GM21529 (cell line): ENCODE results near the gene VAC14.
A peak's percentile ranks its signal among the peaks of the same experiment; 100 is the strongest.
"Not testable (repeated sequence)": the region's sequence is repeated elsewhere in the genome, so short reads cannot be mapped to it uniquely, and the experiment has no call there.

Experiments
- ATAC-seq: cut with Tn5 transposase; IDR thresholded peaks from one replicate; pipeline ENCODE4 v1.9.1; 2021; ENCODE audit not compliant: unreplicated experiment

Gene VAC14

GRCh38 chr16:70800781-70801480 is at the start of gene VAC14:
VAC14 (minus strand) TSS chr16:70801158; CDS start chr16:70800900, 258 bp downstream.
- peak; percentile 96 for ATAC-seq

GRCh38 chr16:70823498-70824118 is 22.6 kb upstream of the VAC14 start:
- ATAC-seq, result not testable (repeated sequence)

- not testable (repeated sequence) for ATAC-seq
These were observed 21.8 kb upstream of the VAC14 start for GRCh38 chr16:70822734-70823133.

- not testable (repeated sequence) for ATAC-seq
These were observed 17.1 kb upstream of the VAC14 start for GRCh38 chr16:70818088-70818487.

- ATAC-seq, result no peak
These were observed 8.6 kb upstream of the VAC14 start for GRCh38 chr16:70809392-70810060.

GRCh38 chr16:70808371-70808770 is 7.4 kb upstream of the VAC14 start:
- ATAC-seq, result no peak

GRCh38 chr16:70805787-70806186 is 4.8 kb upstream of the VAC14 start:
- ATAC-seq, result no peak

GRCh38 chr16:70805380-70805779 is 4.4 kb upstream of the VAC14 start:
- no peak for ATAC-seq

GRCh38 chr16:70804734-70805169 is 3.8 kb upstream of the VAC14 start:
- ATAC-seq, result no peak

- ATAC-seq, result no peak
These were observed 3.3 kb upstream of the VAC14 start for GRCh38 chr16:70804153-70804733.

- ATAC-seq, result no peak
These were observed 2.4 kb upstream of the VAC14 start for GRCh38 chr16:70803319-70803718.

GRCh38 chr16:70801611-70802010 is 653 bp upstream of the VAC14 start:
- no peak for ATAC-seq

- ATAC-seq, result no peak
These were observed 647 bp downstream of the VAC14 start for GRCh38 chr16:70800311-70800710.

GRCh38 chr16:70796301-70796700 is 4.7 kb downstream of the VAC14 start:
- ATAC-seq, result no peak

- no peak for ATAC-seq
These were observed 5.6 kb downstream of the VAC14 start for GRCh38 chr16:70795296-70795912.

- ATAC-seq, result peak; percentile 57
These were observed 7.0 kb downstream of the VAC14 start for GRCh38 chr16:70793851-70794502.

- ATAC-seq, result no peak
These were observed 10.1 kb downstream of the VAC14 start for GRCh38 chr16:70790815-70791214.

- no peak for ATAC-seq
These were observed 11.1 kb downstream of the VAC14 start for GRCh38 chr16:70789595-70790447.

GRCh38 chr16:70788668-70789594 is 12.0 kb downstream of the VAC14 start:
- no peak for ATAC-seq
